ENCODE measurements around the gene FIBCD1.

The FIBCD1 gene

DNA sequence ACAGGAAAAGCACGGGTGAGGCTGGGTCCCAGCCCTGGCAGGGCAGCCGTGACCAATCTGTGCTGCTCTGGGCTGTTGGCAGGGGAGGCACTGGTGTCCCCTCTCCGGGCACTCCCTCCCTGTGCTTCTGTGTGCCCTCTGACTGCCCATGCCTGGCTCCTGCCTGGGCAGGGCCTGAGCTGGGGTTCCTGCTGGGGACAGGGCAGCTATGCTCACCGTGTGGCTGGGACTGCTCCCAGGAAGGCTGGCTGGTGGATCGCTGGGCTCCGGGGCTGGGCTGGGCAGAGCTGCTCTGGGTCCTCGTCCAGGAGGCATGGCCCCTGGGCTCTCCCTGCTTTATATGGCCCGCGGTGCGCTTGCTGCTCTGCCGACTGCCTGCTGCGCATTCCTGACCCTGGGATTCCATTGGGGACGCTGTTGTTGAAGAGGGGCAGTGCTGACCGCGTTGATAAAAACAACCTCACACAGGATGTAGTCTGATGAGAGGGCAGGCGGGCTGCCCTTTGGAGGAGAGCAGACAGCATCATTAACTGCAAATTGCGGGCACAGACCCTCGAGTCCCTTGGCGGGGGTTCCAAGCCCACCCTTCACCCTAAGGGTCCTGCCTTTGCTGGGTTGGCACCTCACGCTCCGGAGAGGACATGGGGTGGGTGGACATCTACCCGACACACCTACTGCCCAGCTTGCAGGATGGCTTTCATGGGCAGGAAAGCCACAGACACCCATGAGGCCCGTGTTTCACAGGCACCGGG, 43.4 kb downstream of the FIBCD1 start:
- DNase-seq (ENCODE audit: low read depth in 2 of 2): no peak

DNA sequence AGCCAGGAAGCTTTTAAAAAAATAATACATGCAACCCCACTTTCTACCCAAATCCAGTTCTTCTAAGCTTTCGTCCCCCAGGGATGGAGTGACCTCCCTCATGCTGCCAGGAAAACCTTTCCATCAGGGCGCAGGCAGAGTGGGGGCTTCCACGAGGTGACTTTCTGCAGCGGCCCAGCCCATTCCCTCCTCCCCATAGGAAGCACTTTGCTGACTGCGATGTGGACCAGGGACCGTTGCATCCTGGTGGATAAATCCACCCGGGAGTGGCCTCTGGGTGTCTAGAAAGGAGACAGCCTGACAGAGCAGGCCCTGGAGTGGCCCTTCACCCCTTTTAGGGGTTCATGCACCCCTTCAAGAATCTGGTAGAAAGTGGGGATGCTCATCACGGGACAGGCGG, 44.0 kb downstream of the FIBCD1 start:
- DNase-seq (ENCODE audit: low read depth in 2 of 2): no peak

DNA sequence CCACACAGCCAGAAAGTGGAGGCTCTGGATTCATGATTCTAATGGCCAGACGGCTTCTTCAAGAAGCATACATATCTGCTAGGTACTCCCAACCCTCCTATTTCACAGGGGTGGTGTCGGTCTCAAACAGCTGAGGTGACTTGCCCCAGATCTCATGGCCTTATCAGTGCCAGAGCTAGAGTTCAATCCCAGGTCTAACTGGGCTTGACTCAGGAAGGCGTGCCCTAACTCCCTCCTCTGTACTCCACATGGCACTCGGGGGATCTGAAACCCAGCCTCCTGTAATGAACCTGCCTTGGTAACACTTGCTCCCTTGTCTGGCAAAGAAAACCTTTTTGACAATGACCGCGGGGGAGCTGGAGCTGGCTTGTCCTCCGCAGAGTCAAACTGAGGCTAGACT, 44.5 kb downstream of the FIBCD1 start:
- DNase-seq (ENCODE audit: low read depth in 2 of 2): no peak

DNA sequence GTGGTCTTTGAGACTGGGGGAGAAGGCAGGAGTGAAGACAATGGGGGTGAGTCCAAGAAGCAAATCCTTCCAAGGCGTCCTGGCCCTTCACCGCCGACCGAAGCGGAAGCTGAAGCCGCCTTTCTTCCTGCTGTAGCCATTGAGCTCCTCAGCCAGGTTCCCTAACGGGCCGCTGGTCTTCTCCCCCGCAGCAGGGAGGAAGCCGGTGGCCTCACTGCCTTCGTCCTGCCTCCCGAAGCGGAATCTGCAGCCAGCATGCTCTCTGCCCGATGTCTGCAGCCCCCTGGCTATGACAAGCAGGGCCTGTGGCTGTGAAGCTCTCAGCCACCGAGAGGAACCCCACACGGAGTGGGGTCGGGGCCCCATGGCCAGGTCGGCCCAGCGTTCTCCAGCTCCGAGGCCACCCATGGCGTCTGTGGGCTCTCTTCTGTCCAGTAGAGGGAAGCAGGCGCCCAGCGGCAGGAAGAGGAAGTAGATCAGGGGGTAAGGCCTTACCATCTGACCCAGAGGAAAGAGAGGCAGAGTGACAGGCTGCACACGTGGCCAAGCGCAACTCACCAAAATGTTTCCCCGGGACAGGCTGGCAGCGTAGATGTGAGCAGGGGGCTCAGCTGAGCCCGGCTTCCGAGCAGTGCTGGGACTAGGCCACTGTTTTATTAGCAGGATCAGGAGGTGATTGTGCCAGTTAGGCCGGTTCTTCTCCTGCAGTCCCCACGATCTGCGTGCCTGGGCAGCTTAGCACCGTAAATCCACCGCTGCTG, 45.5 kb downstream of the FIBCD1 start:
- no peak for DNase-seq (ENCODE audit: low read depth in 2 of 2)

DNA sequence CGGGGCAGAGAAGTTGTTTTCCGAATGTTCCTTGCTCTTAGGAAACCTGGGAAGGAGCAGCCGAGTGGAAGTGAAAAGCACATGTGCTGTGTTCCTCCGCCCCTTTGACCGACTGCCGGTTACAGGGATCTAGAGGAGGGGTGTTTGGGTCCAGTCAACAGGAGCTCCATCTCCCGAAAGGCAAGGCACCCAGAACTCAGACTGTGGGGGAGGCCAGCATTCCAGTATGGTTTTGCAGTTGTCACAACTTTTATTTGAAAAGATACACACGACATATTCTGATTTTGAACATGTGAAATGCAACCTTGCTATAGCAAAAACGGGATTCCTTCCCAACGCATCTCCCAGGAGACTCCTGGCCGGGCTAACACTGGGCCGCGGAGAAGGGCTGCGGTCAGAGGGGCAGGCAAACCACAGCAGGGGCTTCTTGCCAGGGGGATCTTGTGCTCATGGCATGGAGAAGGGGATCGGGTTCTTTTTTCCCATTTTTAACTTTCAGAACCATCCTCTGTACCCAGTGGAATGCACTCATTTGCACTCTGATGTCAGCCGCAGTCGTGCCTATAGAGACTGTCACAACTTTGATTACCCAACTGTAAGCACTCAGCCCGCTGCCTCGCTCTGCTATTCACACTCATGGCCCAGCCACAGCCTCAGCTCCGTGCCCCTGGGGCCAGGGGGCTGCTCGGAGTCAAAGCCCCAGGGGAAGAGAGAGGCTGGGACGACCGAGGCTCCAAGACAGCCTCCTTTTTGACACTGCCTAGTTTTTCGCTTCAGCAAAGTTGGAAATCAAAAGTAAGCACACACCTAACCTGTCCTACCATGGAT, 46.4 kb downstream of the FIBCD1 start:
- DNase-seq (ENCODE audit: low read depth in 2 of 2): no peak

DNA sequence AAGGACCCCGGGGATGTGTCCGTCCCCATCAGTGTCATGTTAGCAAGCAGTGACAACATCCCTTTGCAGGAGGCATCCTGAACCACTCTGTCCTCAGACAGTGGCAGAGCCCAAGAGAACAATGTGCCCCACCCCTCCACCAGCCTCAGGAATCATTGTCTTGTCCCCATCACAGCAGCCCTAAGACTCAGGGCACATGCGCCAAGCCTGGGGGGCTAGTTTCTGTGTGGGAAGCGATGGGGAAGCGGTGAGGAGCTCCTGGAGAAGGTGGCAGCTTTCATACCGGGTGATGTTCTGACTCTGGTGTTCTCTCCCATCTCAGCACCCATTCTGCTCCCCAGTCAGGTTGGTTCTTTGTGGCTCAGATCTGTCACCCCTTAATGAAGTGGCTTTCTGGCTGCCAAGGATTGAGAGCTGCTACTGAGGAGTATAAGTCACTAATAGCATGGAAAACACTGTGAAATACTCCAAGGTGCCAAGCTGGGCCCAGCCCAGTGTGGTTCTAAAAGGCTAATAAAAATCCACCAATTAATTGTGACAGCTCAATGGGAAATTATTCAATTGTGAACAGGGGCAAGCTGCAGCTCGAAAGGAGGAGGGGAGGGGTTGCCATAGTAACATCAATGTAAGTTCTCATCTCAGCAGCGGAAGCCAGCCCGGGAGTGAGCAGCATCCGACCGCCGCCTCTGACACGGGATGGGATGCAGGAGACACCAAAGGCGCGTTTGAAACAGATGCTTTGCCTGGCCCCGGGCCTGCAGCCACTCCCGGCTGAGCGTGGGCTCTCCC, 47.2 kb downstream of the FIBCD1 start:
- DNase-seq (ENCODE audit: low read depth in 2 of 2): no peak

DNA sequence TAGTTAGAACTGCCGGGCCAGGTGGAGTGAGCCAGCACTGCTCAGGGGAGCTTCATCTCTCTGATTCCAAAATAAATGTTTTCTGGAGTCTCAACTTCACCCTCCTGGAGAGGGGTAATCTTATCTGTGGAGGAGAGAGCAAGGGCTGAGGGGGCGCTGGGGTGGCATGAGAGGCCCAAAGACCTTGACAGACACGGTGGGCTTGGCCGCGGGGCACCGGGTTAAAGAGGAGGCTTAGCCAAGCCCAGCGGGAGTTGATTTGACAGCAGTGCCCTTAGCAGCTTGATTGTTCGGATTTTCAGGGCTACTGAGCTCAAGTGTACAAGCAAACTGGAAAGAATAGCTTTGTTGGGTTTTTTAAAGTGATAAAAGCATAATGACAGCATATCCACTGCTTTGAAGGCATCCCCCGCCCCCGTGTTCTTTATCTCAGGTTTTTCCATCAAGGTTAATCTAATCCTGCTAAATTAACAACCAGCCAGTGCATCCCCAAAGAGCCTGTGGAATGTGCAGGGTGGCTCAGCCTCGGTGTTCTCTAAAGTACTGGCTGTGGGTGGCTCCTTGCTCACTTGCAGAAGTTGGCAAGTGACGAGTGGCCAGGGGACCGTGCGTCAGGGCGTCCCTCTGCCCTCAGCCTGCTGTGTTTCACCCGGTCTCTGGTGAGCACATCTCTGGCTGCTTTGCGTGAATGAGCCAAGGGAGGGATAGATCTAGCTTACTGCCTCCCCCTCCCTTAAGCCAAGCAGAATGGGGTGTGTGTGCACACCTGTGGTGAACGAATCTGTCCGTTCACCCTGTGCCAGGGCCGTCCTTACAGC, 48.0 kb downstream of the FIBCD1 start:
- DNase-seq (ENCODE audit: low read depth in 2 of 2): no peak

DNA sequence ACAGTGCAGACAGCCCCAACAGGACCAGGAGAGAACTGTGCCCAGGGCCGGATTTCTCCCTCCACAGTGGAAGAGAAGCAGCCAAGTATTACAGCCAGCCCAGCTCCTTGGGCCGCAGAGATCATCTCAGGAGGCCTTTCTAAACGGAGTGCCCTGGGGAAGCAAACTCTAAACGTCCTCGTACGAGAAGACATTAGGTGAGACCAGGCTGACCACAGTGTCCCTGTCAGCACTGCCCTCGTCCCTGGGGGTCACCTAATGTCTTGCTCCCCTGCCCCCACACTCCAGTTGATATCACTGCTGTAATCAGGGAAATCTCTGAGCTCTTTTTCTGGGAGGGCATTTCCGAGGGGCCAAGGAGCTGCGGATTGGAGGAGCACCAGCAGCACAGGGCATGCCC, 48.9 kb downstream of the FIBCD1 start:
- no peak for DNase-seq (ENCODE audit: low read depth in 2 of 2)

DNA sequence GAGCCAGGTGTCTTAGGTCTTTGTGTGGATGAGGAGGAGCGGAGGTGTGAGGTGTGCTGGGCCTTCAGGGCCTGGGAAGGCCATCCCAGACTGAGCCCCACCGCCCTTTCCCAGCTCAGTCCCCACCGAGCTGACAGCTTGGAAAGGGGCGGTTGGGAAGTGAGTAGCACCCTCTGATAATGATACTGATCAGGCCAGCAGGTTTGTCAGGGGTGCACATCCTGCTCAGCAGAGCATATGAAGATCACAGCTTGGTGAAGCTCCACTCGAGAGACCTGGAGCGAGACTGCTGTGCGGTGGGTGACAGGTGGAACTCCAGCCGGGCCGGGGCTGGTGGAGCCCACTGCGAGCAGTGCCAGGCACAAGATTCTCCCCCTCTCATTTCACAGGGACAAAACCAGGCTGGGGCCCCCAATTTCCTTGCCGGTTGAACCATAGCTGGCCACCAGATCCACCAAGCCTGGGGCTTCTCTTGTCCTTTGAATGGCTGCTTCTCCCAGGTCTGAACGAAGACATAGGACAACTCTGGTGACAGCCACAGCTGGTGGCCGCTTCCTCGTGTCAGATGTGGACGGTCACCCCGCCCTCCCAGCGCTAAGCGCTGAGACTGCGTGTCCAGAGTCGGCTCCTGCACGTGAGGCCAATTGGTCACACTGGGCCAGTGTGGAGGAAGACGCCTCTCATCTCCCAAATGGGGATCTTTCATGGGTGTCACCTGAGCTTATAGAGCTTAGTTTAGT, 50.7 kb downstream of the FIBCD1 start:
- no peak for DNase-seq (ENCODE audit: low read depth in 2 of 2)

DNA sequence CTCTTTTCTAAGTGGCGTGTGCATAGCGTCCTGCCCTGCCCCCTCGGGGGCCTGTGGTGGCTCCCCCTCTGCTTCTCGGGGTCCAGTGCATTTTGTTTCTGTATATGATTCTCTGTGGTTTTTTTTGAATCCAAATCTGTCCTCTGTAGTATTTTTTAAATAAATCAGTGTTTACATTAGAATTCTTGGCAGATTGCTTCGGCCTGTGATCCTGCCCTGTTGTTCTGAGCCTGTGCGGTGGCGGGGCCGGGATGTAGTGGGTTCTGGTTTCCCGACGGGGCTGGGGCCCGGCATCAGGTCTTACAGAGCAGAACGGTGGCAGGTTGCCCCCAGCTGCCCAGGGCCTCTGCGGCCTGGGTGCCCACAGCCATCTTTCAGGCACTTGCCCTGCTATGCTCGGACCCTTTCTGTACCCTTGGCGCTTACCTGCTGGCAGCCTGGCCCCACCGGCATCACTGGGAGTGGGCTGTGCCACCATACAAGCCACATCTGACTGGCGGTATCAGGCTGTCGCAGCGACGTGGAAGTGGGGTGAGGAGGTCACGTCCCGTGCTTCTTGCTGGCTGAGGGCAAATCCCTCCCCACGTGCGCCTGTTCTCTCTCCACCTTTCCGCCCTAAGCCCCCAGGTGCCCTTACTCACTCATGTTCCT, 51.4 kb downstream of the FIBCD1 start:
- no peak for DNase-seq (ENCODE audit: low read depth in 2 of 2)

DNA sequence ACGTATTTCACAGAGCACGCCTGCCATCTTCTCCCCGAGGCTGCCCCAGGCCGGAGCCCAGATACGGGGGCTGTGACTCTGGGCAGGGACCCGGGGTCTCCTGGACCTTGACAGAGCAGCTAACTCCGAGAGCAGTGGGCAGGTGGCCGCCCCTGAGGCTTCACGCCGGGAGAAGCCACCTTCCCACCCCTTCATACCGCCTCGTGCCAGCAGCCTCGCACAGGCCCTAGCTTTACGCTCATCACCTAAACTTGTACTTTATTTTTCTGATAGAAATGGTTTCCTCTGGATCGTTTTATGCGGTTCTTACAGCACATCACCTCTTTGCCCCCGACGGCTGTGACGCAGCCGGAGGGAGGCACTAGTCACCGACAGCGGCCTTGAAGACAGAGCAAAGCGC, 52.1 kb downstream of the FIBCD1 start:
- no peak for DNase-seq (ENCODE audit: low read depth in 2 of 2)

DNA sequence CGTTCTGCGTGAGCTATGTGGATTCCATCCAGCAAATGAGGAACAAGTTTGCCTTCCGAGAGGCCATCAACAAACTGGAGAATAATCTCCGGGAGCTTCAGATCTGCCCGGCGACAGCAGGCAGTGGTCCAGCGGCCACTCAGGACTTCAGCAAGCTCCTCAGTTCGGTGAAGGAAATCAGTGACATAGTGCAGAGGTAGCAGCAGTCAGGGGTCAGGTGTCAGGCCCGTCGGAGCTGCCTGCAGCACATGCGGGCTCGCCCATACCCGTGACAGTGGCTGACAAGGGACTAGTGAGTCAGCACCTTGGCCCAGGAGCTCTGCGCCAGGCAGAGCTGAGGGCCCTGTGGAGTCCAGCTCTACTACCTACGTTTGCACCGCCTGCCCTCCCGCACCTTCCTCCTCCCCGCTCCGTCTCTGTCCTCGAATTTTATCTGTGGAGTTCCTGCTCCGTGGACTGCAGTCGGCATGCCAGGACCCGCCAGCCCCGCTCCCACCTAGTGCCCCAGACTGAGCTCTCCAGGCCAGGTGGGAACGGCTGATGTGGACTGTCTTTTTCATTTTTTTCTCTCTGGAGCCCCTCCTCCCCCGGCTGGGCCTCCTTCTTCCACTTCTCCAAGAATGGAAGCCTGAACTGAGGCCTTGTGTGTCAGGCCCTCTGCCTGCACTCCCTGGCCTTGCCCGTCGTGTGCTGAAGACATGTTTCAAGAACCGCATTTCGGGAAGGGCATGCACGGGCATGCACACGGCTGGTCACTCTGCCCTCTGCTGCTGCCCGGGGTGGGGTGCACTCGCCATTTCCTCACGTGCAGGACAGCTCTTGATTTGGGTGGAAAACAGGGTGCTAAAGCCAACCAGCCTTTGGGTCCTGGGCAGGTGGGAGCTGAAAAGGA, 53.3 kb downstream of the FIBCD1 start:
- no peak for DNase-seq (ENCODE audit: low read depth in 2 of 2)

DNA sequence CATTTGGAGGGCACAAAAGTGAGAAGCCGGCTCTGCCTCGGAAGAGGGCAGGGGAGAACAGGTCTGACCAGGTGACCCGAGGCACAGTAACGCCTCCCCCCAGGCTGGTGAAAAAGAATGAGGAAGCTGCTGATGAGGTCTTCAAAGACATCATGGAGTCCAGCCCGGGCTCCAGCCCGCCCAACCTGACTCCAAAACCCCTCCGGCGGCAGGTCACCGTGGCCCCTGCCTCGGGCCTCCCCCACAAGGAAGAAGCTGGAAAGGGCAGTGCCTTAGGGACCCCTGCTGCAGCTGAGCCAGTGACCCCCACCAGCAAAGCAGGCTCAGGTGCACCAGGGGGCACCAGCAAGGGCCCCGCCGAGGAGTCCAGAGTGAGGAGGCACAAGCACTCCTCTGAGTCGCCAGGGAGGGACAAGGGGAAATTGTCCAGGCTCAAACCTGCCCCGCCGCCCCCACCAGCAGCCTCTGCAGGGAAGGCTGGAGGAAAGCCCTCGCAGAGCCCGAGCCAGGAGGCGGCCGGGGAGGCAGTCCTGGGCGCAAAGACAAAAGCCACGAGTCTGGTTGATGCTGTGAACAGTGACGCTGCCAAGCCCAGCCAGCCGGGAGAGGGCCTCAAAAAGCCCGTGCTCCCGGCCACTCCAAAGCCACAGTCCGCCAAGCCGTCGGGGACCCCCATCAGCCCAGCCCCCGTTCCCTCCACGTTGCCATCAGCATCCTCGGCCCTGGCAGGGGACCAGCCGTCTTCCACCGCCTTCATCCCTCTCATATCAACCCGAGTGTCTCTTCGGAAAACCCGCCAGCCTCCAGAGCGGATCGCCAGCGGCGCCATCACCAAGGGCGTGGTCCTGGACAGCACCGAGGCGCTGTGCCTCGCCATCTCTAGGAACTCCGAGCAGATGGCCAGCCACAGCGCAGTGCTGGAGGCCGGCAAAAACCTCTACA, 54.2 kb downstream of the FIBCD1 start:
- DNase-seq (ENCODE audit: low read depth in 2 of 2): no peak

DNA sequence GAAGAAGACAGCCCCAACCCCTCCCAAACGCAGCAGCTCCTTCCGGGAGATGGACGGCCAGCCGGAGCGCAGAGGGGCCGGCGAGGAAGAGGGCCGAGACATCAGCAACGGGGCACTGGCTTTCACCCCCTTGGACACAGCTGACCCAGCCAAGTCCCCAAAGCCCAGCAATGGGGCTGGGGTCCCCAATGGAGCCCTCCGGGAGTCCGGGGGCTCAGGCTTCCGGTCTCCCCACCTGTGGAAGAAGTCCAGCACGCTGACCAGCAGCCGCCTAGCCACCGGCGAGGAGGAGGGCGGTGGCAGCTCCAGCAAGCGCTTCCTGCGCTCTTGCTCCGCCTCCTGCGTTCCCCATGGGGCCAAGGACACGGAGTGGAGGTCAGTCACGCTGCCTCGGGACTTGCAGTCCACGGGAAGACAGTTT, 54.9 kb downstream of the FIBCD1 start:
- no peak for DNase-seq (ENCODE audit: low read depth in 2 of 2)

DNA sequence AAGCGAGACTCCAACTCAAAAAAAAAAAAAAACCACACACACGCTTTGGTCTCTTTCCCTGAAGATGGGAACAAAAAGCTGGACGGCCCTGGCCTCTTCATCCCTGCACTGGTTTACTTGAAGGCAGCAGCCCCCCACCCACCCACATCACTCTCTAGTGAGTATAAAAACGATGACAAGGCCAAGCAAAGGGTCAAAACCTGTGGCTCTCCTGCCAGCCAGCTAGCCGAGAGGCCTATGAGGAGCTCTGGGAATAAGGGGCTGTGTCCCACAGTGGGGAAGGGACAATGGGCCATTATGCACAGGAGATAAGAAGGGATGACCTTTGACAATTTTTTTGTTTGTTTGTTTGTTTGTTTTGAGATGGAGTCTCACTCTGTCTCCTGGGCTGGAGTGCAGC, 55.6 kb downstream of the FIBCD1 start:
- no peak for DNase-seq (ENCODE audit: low read depth in 2 of 2)

DNA sequence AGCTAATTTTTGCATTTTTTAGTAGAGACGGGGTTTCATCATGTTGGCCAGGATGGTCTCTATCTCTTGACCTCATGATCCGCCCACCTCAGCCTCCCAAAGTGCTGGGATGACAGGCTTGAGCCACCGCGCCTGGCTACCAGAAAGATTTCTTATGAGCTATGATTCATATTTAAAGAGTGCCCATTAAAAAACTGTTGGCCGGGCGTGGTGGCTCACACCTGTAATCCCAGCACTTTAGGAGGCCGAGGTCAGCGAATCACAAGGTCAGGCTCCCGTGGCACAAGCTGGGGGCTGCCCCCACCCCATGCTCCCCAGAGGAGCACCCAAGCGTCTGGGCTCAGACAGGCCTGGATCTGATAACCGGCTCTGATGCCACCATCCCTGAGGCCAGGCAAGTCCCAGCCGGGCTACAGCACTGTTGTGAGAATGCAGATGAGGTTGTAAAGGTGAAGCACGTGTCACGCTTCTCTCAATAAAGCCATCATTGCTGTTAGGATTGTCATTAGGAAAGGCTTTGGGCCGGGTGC, 56.3 kb downstream of the FIBCD1 start:
- DNase-seq (ENCODE audit: low read depth in 2 of 2): no peak

DNA sequence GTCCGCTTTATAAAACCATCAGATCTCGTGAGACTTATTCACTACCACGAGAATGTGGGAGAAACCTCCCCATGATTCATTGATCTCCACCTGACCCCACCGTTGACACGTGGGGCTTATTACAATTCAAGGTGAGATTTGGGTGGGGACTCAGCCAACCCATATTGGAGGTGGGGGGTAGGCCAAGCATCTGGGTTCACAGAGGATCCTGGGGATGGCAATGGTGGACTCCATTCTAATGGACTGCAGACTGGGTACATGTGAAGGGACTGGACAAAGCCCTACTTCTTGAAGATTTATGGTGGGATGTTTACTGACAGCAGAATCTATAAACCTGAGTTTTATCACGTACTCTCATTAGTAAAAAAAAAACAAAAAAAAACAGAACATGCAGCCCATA, 57.5 kb downstream of the FIBCD1 start:
- DNase-seq (ENCODE audit: low read depth in 2 of 2): no peak
